ENCODE data around the gene AGO1. TPM values are rescaled to one million over a fixed set of nuclear protein-coding genes. Genes with fewer than 3 reads are reported as not detected.

Gene AGO1
- total and polyA plus RNA-seq, 7 donors, result 3.0 to 26.3 (median 17.1) TPM

GRCh38 chr1:35894656-35895055 is 11.6 kb downstream of the AGO1 start:
- intact Hi-C loops (cut with DNase I), result no loop called here
- H3K36me3 ChIP-seq, result peaks cover 9 to 96% (median 41%) of the 10 kb centered on the region in 4 donors
- no peaks in the 10 kb centered on the region for H3K4me1 ChIP-seq
- DNase-seq, result no peak
- no peak for TF ChIP-seq POLR2A (IDR thresholded peaks at IDR 0.05)
- no peak for TF ChIP-seq CTCF (IDR thresholded peaks at IDR 0.05)
- TF ChIP-seq POLR2AphosphoS5 (IDR thresholded peaks at IDR 0.05), result no peak
- H3K27ac ChIP-seq, result no peak overlapping the region
- 89 to 95% methylated on average over 1 of the region's 1 CpG for WGBS, 2 donors
- no peaks in the 10 kb centered on the region for H3K27me3 ChIP-seq
- H3K9me3 ChIP-seq, result no peaks in the 10 kb centered on the region
- no peak overlapping the region for H3K4me3 ChIP-seq

- intact Hi-C loops (cut with DNase I), result no loop called here
- no peak for TF ChIP-seq CTCF (IDR thresholded peaks at IDR 0.05)
- TF ChIP-seq POLR2A (IDR thresholded peaks at IDR 0.05), result no peak
- no peak for TF ChIP-seq POLR2AphosphoS5 (IDR thresholded peaks at IDR 0.05)
- no peak for TF ChIP-seq EP300 (IDR thresholded peaks at IDR 0.05)
- no peaks in the 10 kb centered on the region for H3K27me3 ChIP-seq
These were observed 16.9 kb downstream of the AGO1 start for GRCh38 chr1:35899941-35900340.

GRCh38 chr1:35901235-35901634 is 18.2 kb downstream of the AGO1 start:
- Histone ChIP-seq H3K4me1 (no peaks in the 10 kb centered on the region), H3K27me3 (no peaks in the 10 kb centered on the region), H3K36me3 (peaks cover 7 to 91% (median 31%) of the 10 kb centered on the region in 4 donors), H3K27ac (no peak overlapping the region), H3K9me3 (no peaks in the 10 kb centered on the region), H3K4me3 (no peak overlapping the region)
- intact Hi-C loops (cut with DNase I), result no loop called here
- 91 to 94% methylated on average over 9 of the region's 9 CpGs for WGBS, 2 donors
- TF ChIP-seq EP300 (IDR thresholded peaks at IDR 0.05) (no peak), POLR2AphosphoS5 (IDR thresholded peaks at IDR 0.05) (no peak), CTCF (IDR thresholded peaks at IDR 0.05) (no peak), POLR2A (IDR thresholded peaks at IDR 0.05) (no peak)
- DNase-seq, result no peak

More at GRCh38 chr1:35899941-35900340, 16.9 kb downstream of the AGO1 start:
- DNase-seq, result no peak
- Histone ChIP-seq H3K36me3 (peaks cover 7 to 90% (median 38%) of the 10 kb centered on the region in 4 donors), H3K4me3 (no peak overlapping the region), H3K4me1 (no peaks in the 10 kb centered on the region), H3K9me3 (no peaks in the 10 kb centered on the region), H3K27ac (no peak overlapping the region)

GRCh38 chr1:35902671-35903070 is 19.7 kb downstream of the AGO1 start:
- no peak for TF ChIP-seq EP300 (IDR thresholded peaks at IDR 0.05)
- no peak for TF ChIP-seq POLR2AphosphoS5 (IDR thresholded peaks at IDR 0.05)
- TF ChIP-seq CTCF (IDR thresholded peaks at IDR 0.05), result no peak
- TF ChIP-seq POLR2A (IDR thresholded peaks at IDR 0.05), result no peak
- Histone ChIP-seq H3K27ac (no peak overlapping the region), H3K4me1 (no peaks in the 10 kb centered on the region), H3K9me3 (no peaks in the 10 kb centered on the region), H3K4me3 (no peak overlapping the region), H3K36me3 (peaks cover 11 to 91% (median 38%) of the 10 kb centered on the region in 4 donors), H3K27me3 (no peaks in the 10 kb centered on the region)
- WGBS, 2 donors, result 92 to 93% methylated on average over 2 of the region's 2 CpGs
- DNase-seq, result no peak
- intact Hi-C loops (cut with DNase I), result no loop called here

GRCh38 chr1:35914717-35915116 is 31.7 kb downstream of the AGO1 start:
- WGBS, 2 donors, result 94 to 97% methylated on average over 1 of the region's 1 CpG
- H3K4me1 ChIP-seq, result no peaks in the 10 kb centered on the region
- no peaks in the 10 kb centered on the region for H3K9me3 ChIP-seq
- TF ChIP-seq CTCF (IDR thresholded peaks at IDR 0.05) (no peak), POLR2A (IDR thresholded peaks at IDR 0.05) (no peak), EP300 (IDR thresholded peaks at IDR 0.05) (no peak), POLR2AphosphoS5 (IDR thresholded peaks at IDR 0.05) (no peak)
- no peak overlapping the region for H3K27ac ChIP-seq
- no peak for DNase-seq
- intact Hi-C loops (cut with DNase I), result no loop called here
- H3K36me3 ChIP-seq, result peaks cover 14 to 84% (median 52%) of the 10 kb centered on the region in 4 donors
- no peak overlapping the region for H3K4me3 ChIP-seq
- H3K27me3 ChIP-seq, result no peaks in the 10 kb centered on the region
